HG02678 (cell line): ENCODE measurements around the gene XPR1.

Experiments
- ATAC-seq: cut with Tn5 transposase; IDR thresholded peaks from one replicate; pipeline ENCODE4 v1.9.1; 2021; ENCODE audit warnings: mild to moderate bottlenecking, moderate library complexity; ENCODE audit not compliant: unreplicated experiment

The XPR1 gene

DNA sequence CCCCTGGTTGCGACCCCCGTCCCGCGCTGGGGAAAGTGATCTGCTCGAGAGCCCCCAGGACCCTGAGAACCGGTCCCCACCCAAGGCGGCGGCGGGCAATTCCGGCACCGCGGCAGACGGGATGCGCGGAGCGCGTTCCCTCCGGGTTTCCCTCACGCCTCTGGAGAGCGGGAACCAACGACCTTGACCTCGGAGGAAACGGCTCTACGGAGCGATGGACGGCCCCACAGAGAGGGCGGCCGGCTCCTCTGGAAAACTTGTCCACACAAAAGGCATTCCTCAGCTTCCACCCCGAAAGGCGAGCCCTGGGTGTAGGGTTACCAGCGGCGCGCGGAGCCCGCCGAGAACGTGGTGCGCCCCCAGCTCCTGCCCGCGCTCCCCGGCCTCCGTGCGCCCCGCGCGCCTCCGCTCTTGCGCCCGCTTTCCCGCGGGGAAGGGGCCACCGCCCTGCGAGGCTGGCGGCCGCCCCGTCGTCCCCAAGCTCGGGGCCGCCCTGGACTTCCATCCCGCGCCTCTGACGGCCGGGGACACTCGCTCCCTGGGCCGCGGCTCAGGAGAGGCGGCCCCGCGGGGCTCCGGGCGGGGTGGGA, 280.5 kb downstream of the XPR1 start:
- ATAC-seq: no peak

- no peak for ATAC-seq
Measured at GRCh38 chr1:180912801-180913565, 281.2 kb downstream of the XPR1 start, which contains the start of gene KIAA1614. Gene KIAA1614, plus strand, starts transcription at chr1:180912897. Its CDS starts 347 bp downstream, at chr1:180913244.

- no peak for ATAC-seq
Measured at GRCh38 chr1:180915426-180915965, 283.7 kb downstream of the XPR1 start.

- no peak for ATAC-seq
Measured at GRCh38 chr1:180916012-180916770, 284.4 kb downstream of the XPR1 start.

DNA sequence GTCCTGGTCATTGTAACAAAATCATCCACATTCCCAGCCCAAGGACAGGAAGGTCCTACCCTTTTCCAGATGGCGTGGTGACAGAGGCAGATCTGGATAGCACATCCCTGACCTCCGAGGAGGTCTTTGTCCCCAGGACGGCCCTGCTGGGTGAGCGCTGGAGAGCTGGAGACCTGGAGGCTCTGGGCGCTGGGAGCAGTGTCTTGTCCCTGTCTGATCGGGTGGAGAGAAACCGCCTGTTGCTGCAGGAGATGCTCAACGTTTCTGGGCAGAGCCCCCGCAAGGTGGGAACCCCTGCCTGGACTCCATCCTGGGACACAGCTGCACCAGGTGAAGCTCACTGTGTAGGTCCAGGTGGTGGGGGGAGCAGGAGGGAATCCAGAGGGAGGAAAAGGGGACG, 284.9 kb downstream of the XPR1 start:
- ATAC-seq: no peak

DNA sequence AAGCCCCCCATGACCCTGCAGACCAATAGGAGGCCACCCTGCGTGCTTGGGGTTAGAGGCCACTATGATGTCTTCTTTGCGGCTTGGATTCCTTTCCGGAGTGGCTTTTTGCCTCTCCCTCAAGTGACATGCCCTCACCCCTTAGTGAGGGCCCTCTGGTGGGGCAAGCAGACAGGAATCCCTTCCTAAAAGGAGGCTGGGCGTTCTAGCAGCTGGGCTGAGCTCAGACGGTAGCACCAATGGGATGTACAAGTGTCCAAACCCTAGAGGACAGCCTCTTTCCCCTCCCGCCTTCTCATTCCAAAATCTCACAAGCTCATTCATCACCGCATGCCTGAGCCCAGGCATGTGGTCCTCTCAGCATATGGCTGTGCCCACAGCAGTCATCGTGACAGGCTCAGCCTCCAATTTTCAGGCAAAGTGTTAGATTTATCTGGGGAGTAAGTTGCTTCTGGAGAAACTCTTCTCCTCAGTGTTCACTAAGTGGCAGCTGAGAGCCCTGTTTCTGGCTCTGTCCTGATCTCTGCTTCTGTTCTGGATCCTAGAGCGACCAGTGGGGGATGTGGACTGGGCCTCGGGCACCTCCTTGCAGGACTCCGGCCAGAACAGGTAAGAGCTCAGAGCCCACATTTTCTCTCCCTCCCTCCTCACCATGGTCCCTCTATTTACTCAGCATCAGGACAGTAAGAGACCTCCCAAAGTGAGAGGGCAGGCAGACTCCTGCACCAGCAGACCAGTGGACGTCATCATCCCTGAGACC, 285.7 kb downstream of the XPR1 start:
- no peak for ATAC-seq

- ATAC-seq: no peak
Measured at GRCh38 chr1:180918519-180918918, 286.7 kb downstream of the XPR1 start.

GRCh38 chr1:180919183-180919700, 287.4 kb downstream of the XPR1 start:
- no peak for ATAC-seq

GRCh38 chr1:180920193-180920592, 288.4 kb downstream of the XPR1 start:
- ATAC-seq: no peak

- ATAC-seq: no peak
Measured at GRCh38 chr1:180920702-180921101, 288.9 kb downstream of the XPR1 start.

- ATAC-seq: no peak
Measured at GRCh38 chr1:180921386-180921785, 289.6 kb downstream of the XPR1 start.

DNA sequence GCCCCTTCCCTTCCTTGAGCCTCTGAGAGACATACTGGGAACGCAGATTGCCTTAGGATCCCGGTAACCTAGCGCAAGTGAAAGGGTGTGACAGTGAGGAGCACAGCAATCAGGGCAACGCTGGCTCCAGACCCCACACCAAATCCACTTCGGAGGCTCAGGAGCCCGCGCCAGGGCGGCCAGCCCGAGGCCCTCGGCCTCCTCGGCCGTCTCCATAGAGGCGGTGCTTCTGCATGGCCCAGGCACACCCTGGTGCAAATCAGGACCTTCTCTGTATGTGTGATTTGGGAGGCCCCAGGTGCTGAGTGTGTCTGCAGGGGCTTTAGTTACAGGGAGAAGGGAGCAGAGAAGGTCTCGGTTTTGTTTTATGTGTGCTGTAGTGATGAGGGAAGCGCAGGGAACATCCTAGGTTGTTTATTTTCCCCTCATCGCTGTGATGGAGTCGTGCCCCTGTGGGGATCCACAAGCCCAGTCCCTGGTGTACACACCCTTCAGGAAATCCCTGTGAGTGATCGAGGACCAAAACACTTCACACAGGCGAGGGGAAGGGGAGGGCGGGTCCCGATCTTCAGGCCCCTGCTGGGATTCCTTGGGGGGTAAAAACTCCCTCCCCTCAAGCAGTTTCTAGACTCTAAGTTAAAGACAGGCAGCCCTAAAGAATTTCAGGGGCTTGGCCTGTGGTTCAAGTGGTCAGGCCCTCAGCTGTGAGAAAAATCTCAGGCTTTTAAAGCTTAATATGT, 290.2 kb downstream of the XPR1 start:
- no peak for ATAC-seq

DNA sequence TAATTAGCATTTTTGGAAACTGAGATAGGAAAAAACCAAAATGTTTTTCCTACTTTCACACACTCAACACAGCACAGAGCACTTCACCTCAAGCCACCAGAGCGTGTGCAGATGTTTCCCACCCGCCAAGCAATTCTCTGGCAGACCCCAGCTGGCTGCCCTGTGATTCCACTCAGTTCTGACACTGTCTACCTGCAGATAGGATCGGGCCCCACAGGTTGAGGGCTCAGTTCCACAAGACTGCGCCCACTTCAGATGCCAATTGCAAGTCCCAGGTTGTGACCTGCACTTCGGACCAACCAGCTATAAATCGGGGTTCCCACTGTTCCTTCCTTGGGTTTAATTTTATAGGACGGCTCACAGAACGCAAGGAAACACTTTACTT, 290.8 kb downstream of the XPR1 start:
- no peak for ATAC-seq

DNA sequence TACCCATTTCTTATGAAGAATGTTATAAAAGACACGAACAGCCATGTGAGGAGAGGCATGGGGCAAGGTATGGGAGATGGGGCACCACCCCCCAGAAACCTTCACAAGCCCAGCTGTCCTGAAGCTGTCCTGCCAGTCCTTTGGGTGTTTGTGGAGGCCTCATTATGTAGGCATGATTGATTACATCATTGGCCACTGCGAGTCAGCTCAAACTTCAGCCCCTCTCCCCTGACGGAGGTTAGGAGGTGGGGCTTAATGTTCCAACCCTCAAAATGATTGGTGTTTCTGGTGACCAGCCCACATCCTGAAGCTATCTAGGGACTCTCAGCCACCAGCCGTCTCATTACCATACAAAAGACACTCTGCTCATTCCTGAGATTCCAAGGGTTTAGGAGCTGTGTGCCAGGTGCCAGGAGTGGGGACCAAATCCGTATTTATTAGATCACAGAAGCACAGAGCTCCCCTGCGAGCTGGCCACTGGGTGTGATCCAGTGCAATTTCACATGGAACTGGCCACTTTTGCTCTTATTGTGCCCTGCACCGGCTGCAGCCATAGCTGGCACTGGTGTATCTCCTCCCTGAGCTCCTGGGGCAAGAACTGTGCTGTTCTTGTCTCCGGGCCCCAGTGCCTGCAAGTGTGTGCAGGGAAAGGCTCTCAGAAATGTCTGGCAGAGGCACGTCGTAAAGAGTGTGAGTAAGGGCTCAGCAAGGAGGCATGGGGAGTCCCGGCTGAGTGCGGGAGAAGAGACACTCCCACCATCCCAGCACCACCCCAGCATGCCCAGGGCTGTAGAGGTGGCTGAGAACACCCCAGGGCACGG, 291.4 kb downstream of the XPR1 start:
- no peak for ATAC-seq

GRCh38 chr1:180923887-180924286, 292.1 kb downstream of the XPR1 start:
- no peak for ATAC-seq

DNA sequence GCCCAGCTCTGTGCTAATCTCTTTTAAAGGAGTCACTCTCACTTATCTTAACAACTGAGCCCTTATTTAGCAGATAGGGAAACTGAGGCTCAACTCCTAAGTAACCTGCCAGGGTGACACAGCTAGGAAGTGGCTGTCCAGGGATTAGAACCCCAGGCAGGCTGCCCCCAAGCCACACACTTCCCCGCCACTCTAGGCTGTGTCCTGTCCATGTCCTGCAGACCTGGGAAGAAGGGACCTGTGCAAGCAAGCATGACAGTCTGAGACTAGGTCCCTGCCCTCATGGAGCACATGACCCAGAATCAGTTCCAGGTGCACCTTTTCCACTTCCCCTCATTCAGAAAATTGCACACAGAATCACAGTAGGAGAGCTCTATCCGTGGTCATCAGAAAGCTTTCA, 293.1 kb downstream of the XPR1 start:
- ATAC-seq: no peak

DNA sequence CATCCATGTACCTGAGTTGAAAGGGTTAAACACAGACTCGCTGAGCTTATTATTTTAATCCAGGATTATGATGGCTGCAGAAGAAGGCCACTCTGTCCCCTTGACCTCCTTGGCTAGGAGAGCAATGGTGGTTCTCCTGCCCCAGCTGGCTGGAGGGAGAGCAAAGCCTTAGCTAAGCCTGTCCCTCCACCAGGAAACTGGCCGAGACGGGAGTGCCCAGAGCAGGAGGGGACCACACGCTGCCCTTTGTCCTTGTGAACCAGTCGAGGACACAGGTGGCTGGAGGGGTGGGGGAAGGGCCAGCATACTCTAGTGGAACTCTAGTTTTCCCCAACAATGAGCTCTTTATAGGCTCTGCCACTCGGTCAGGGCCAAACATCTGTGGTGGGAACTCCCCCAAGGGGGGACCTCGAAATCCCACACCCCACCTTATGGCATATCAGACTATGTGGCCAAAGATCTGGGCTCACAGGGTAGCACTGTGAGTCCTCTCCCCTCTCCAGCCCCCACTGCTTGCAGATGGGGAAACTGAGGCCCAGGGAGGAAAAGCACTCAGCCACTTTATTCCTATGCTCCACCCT, 293.7 kb downstream of the XPR1 start:
- no peak for ATAC-seq

DNA sequence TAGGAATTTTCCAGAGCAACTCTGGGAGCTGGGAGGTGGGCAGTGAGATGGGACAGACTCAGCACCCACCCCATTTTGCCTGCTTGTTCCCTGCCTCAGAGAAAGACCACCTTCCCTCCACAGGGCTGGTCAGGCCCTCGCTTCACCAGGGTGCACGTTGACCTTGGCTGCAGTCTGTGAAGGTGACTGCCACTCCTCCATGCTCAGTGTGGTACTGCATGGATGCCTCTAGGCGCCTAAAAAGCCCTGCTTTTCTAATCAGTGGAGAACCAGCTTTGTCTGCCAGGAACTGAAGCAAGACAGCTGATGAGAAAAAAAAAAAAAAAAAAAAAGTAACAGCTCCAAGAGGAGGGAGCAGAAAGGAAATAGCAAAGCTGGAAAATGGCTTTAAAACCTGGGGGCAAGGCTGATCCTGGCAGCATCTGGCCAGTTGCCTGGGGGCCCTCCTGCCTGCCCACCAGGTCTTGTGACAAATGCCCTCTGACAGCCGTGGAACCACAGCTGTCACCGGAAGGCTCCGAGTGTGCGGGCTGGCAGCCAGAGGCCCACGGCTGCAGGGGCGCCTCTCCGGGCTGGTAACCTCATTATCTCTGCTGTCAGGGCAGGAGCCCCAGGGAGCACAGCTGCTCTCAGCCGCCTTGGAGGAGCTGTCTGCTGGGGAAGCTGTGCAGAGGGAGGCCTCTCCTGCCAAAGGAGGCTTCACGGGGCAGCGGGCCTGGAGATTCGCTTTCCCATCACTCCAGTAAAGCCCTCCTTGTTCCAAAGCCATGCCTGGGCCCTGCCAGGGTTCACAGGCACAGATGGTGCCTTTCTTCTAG, 294.6 kb downstream of the XPR1 start:
- ATAC-seq: peak; percentile 84
